ENCODE results near the gene ADCY7. TPM values are rescaled to one million over a fixed set of nuclear protein-coding genes. Genes with fewer than 3 reads are reported as not detected.

Gene ADCY7
- total RNA-seq, 1 donor from 2014 or later, result 24.4 TPM

GRCh38 chr16:50247906-50248608, 18.3 kb upstream of the ADCY7 start:
- DNase-seq (ENCODE audit: low read depth), result no peak

GRCh38 chr16:50248845-50249244, 17.5 kb upstream of the ADCY7 start:
- DNase-seq (ENCODE audit: low read depth), result no peak

GRCh38 chr16:50251375-50252081, 14.8 kb upstream of the ADCY7 start:
- peak; percentile 53 for DNase-seq (ENCODE audit: low read depth)

GRCh38 chr16:50252082-50252611, 14.2 kb upstream of the ADCY7 start:
- DNase-seq (ENCODE audit: low read depth), result no peak

- DNase-seq (ENCODE audit: low read depth), result no peak
Observed at GRCh38 chr16:50252874-50253513, 13.4 kb upstream of the ADCY7 start.

- no peak for DNase-seq (ENCODE audit: low read depth)
Observed at GRCh38 chr16:50253514-50253910, 12.8 kb upstream of the ADCY7 start.

- DNase-seq (ENCODE audit: low read depth), result no peak
Observed at GRCh38 chr16:50254072-50254471, 12.3 kb upstream of the ADCY7 start.

- DNase-seq (ENCODE audit: low read depth), result no peak
Observed at GRCh38 chr16:50255538-50255937, 10.8 kb upstream of the ADCY7 start.

GRCh38 chr16:50256604-50257003, 9.7 kb upstream of the ADCY7 start:
- DNase-seq (ENCODE audit: low read depth), result no peak

GRCh38 chr16:50257876-50258275, 8.5 kb upstream of the ADCY7 start:
- no peak for DNase-seq (ENCODE audit: low read depth)

- peak; percentile 75 for DNase-seq (ENCODE audit: low read depth)
Observed at GRCh38 chr16:50259334-50260205, 6.8 kb upstream of the ADCY7 start.

- DNase-seq (ENCODE audit: low read depth), result no peak
Observed at GRCh38 chr16:50260206-50261159, 5.9 kb upstream of the ADCY7 start.

- no peak for DNase-seq (ENCODE audit: low read depth)
Observed at GRCh38 chr16:50261160-50261706, 5.1 kb upstream of the ADCY7 start.

GRCh38 chr16:50261707-50262235, 4.6 kb upstream of the ADCY7 start:
- no peak for DNase-seq (ENCODE audit: low read depth)

- no peak for DNase-seq (ENCODE audit: low read depth)
Observed at GRCh38 chr16:50263060-50263909, 3.1 kb upstream of the ADCY7 start.

GRCh38 chr16:50263940-50264929, 2.1 kb upstream of the ADCY7 start:
- no peak for DNase-seq (ENCODE audit: low read depth)

- peak; percentile 42 for DNase-seq (ENCODE audit: low read depth)
Observed at GRCh38 chr16:50265260-50265659, 1.1 kb upstream of the ADCY7 start.
